WTC11 (cell line): ENCODE data around the gene SYT9.

Experiments
- FOXJ3 ChIP-seq: sonication (generic); formaldehyde crosslinking; IDR thresholded peaks from 2 replicates; pipeline ENCODE4 v1.9.0; 2021; ENCODE audit warnings: missing genetic modification reagents, mild to moderate bottlenecking, borderline replicate concordance
- FOXK1 ChIP-seq: sonication (generic); formaldehyde crosslinking; IDR thresholded peaks from 2 replicates; pipeline ENCODE4 v1.8.0; 2022; ENCODE audit warnings: mild to moderate bottlenecking, moderate library complexity, missing genetic modification reagents
- HMGA2 ChIP-seq: fragments of 250-450 bp; sonication (Bioruptor Pico); IDR thresholded peaks from 2 replicates; pipeline ENCODE4 v1.4.0; 2021; ENCODE audit warnings: mild to moderate bottlenecking, moderate library complexity
- OVOL2 ChIP-seq: fragments of 250-450 bp; sonication (Bioruptor Pico); IDR thresholded peaks from 2 replicates; pipeline ENCODE4 v1.9.0; 2021; ENCODE audit warnings: mild to moderate bottlenecking, borderline replicate concordance
- USF1 ChIP-seq: sonication (generic); formaldehyde crosslinking; IDR thresholded peaks from 2 replicates; pipeline ENCODE4 v1.8.0; 2022; ENCODE audit warnings: mild to moderate bottlenecking, missing genetic modification reagents
- TF ChIP-seq, protein P1 (sequence below): fragments of 200-600 bp; IDR thresholded peaks from 2 replicates; pipeline ENCODE4 v1.8.0; 2022; ENCODE audit warnings: antibody characterized with exemption
- TF ChIP-seq, protein P2 (sequence below): sonication (generic); formaldehyde crosslinking; IDR thresholded peaks from 2 replicates; pipeline ENCODE4 v1.8.1; 2023; ENCODE audit warnings: mild to moderate bottlenecking, missing genetic modification reagents, moderate library complexity
- TF ChIP-seq, protein P3 (sequence below): sonication (generic); formaldehyde crosslinking; IDR thresholded peaks from 2 replicates; pipeline ENCODE4 v1.8.0; 2022; ENCODE audit warnings: mild to moderate bottlenecking, missing genetic modification reagents
- TF ChIP-seq, protein P4 (sequence below): sonication (generic); formaldehyde crosslinking; IDR thresholded peaks from 2 replicates; pipeline ENCODE4 v1.8.1; 2022; ENCODE audit warnings: missing genetic modification reagents, borderline replicate concordance

DNA sequence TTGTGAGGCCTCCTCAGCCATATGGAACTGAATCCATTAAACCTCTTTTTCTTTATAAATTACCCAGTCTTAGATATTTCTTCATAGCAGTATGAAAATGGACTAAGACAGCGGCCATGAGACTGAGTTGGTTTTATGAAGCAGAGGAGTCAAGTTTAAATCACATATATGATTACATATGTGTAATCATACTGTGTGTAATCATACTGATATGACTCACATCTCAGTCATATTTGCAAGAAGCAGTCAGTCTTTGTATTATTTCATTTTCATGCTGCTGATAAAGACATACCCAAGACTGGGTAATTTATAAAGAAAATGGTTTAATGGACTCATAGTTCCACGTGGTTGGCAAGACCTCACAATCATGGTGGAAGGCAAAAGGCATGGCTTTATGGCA, 89.8 kb downstream of the SYT9 start:
- TF ChIP-seq, protein P1, sequence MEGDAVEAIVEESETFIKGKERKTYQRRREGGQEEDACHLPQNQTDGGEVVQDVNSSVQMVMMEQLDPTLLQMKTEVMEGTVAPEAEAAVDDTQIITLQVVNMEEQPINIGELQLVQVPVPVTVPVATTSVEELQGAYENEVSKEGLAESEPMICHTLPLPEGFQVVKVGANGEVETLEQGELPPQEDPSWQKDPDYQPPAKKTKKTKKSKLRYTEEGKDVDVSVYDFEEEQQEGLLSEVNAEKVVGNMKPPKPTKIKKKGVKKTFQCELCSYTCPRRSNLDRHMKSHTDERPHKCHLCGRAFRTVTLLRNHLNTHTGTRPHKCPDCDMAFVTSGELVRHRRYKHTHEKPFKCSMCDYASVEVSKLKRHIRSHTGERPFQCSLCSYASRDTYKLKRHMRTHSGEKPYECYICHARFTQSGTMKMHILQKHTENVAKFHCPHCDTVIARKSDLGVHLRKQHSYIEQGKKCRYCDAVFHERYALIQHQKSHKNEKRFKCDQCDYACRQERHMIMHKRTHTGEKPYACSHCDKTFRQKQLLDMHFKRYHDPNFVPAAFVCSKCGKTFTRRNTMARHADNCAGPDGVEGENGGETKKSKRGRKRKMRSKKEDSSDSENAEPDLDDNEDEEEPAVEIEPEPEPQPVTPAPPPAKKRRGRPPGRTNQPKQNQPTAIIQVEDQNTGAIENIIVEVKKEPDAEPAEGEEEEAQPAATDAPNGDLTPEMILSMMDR, result no peak
- TF ChIP-seq, protein P2, sequence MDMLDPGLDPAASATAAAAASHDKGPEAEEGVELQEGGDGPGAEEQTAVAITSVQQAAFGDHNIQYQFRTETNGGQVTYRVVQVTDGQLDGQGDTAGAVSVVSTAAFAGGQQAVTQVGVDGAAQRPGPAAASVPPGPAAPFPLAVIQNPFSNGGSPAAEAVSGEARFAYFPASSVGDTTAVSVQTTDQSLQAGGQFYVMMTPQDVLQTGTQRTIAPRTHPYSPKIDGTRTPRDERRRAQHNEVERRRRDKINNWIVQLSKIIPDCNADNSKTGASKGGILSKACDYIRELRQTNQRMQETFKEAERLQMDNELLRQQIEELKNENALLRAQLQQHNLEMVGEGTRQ, result no peak
- TF ChIP-seq FOXK1, result no peak
- TF ChIP-seq, protein P3, sequence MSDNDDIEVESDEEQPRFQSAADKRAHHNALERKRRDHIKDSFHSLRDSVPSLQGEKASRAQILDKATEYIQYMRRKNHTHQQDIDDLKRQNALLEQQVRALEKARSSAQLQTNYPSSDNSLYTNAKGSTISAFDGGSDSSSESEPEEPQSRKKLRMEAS (CRISPR knock-in tag), result no peak
- no peak for TF ChIP-seq OVOL2
- TF ChIP-seq FOXJ3, result no peak
- TF ChIP-seq, protein P4, sequence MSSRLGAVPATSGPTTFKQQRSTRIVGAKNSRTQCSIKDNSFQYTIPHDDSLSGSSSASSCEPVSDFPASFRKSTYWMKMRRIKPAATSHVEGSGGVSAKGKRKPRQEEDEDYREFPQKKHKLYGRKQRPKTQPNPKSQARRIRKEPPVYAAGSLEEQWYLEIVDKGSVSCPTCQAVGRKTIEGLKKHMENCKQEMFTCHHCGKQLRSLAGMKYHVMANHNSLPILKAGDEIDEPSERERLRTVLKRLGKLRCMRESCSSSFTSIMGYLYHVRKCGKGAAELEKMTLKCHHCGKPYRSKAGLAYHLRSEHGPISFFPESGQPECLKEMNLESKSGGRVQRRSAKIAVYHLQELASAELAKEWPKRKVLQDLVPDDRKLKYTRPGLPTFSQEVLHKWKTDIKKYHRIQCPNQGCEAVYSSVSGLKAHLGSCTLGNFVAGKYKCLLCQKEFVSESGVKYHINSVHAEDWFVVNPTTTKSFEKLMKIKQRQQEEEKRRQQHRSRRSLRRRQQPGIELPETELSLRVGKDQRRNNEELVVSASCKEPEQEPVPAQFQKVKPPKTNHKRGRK (CRISPR knock-in tag), result no peak
- no peak for TF ChIP-seq USF1 (CRISPR knock-in tag)
- no peak for TF ChIP-seq HMGA2
